Measurements from ENCODE around the gene CSMD2.

CSMD2 gene

GRCh38 chr1:33712186-33712585 lies 452.8 kb downstream of the CSMD2 start:
- no peak for DNase-seq

- DNase-seq, result no peak
These were observed 453.5 kb downstream of the CSMD2 start for GRCh38 chr1:33711511-33711910.

- DNase-seq, result no peak
These were observed 454.1 kb downstream of the CSMD2 start for GRCh38 chr1:33710967-33711366.

GRCh38 chr1:33709783-33710718 lies 455.0 kb downstream of the CSMD2 start:
- DNase-seq, result peak in 1 of 14 donors; percentile 5

GRCh38 chr1:33709174-33709782 lies 455.8 kb downstream of the CSMD2 start:
- no peak for DNase-seq

- no peak for DNase-seq
These were observed 458.3 kb downstream of the CSMD2 start for GRCh38 chr1:33706634-33707255.

- no peak for DNase-seq
These were observed 461.6 kb downstream of the CSMD2 start for GRCh38 chr1:33703464-33703863.

- DNase-seq, result no peak
These were observed 466.5 kb downstream of the CSMD2 start for GRCh38 chr1:33698361-33699035.

- no peak for DNase-seq
These were observed 467.2 kb downstream of the CSMD2 start for GRCh38 chr1:33697816-33698215.

GRCh38 chr1:33696962-33697361 lies 468.1 kb downstream of the CSMD2 start:
- DNase-seq, result no peak

GRCh38 chr1:33696311-33696710 lies 468.7 kb downstream of the CSMD2 start:
- DNase-seq, result no peak

GRCh38 chr1:33692206-33693188 lies 472.5 kb downstream of the CSMD2 start:
- DNase-seq, result no peak

GRCh38 chr1:33687000-33687399 lies 478.0 kb downstream of the CSMD2 start:
- no peak for DNase-seq

GRCh38 chr1:33686551-33686950 lies 478.5 kb downstream of the CSMD2 start:
- no peak for DNase-seq

GRCh38 chr1:33685256-33685655 lies 479.8 kb downstream of the CSMD2 start:
- DNase-seq, result no peak

- DNase-seq, result no peak
These were observed 480.4 kb downstream of the CSMD2 start for GRCh38 chr1:33684396-33685179.

- DNase-seq, result peak in 9 of 14 donors; percentile 6 to 37 (median 19)
These were observed 481.1 kb downstream of the CSMD2 start for GRCh38 chr1:33683913-33684312.

GRCh38 chr1:33682371-33682770 lies 482.7 kb downstream of the CSMD2 start:
- no peak for DNase-seq

GRCh38 chr1:33680281-33680840 lies 484.7 kb downstream of the CSMD2 start:
- no peak for DNase-seq

- DNase-seq, result no peak
These were observed 494.5 kb downstream of the CSMD2 start for GRCh38 chr1:33670567-33670966.

All from C1 segment of cervical spinal cord (tissue), 14 donors.